Gastrocnemius medialis (tissue), 4 donors: ENCODE data around the gene NBEA. TPM values are rescaled to one million over a fixed set of nuclear protein-coding genes. Genes with fewer than 3 reads are reported as not detected.

Experiments used
- ATAC-seq, 2 donors: fragments of 150-250 bp; one replicate each; pipeline ENCODE4 v1.9.1; 2016
- DNase-seq, 2 donors: peaks; one replicate each; pipeline ENCODE4 v3.0.0-alpha.2; 2019
- H3K27ac ChIP-seq, 4 donors: fragments of 200-600 bp; sonication (generic); 1 replicate in 1 of 4; 2 replicates in 3 of 4; pipeline ENCODE4 v1.5.1; 2016 to 2018; ENCODE audit warnings: mild to moderate bottlenecking in 2 of 4, moderate library complexity in 1 of 4
- H3K27me3 ChIP-seq, 3 donors: fragments of 200-600 bp; sonication (generic) in 2 of 3; 1 replicate in 1 of 3; 2 replicates in 2 of 3; pipeline versions ENCODE4 v1.5.1 to v1.6.0; 2016 to 2019; ENCODE audit warnings: mild to moderate bottlenecking in 1 of 3, moderate library complexity in 1 of 3
- H3K36me3 ChIP-seq, 2 donors: fragments of 200-600 bp; sonication (generic) in 1 of 2; one replicate each; pipeline ENCODE4 v1.5.1; 2017 to 2018
- H3K4me1 ChIP-seq, 2 donors: fragments of 200-600 bp; sonication (generic) in 1 of 2; one replicate each; pipeline ENCODE4 v1.5.1; 2016 to 2017; ENCODE audit warnings: mild to moderate bottlenecking in 2 of 2
- H3K4me3 ChIP-seq, 4 donors: fragments of 200-600 bp; sonication (generic) in 3 of 4; 1 replicate in 1 of 4; 2 replicates in 3 of 4; pipeline ENCODE4 v1.5.1; 2016 to 2019; ENCODE audit warnings: mild to moderate bottlenecking in 2 of 4
- H3K9me3 ChIP-seq, 3 donors: fragments of 200-600 bp; sonication (generic) in 2 of 3; 1 replicate in 1 of 3; 2 replicates in 2 of 3; pipeline ENCODE4 v1.5.1; 2016 to 2019
- POLR2A ChIP-seq, 2 donors: fragments of 450-650 bp; IDR thresholded peaks; one replicate each; pipeline ENCODE4 v1.6.1; 2017; ENCODE audit warnings: antibody characterized with exemption in 2 of 2, mild to moderate bottlenecking in 2 of 2, moderate library complexity in 2 of 2
- in situ Hi-C, 4 donors: fragments of 200-750 bp; cut with MboI; loops; one replicate each; pipeline versions ENCODE4 v1.15.0 to v1.8.0; 2017; ENCODE audit warnings: low sequenced_read_pairs in 4 of 4
- intact Hi-C: fragments of 100-400 bp; cut with DNase I; formaldehyde crosslinking; loops from one replicate; pipeline ENCODE4 v1.15.1; 2023; ENCODE audit warnings: low total_unique reads
- total RNA-seq, 4 donors: library from RNA; depleted of rRNA; stranded (reverse); fragments of >200 nt; gene quantifications; one replicate each; pipeline versions ENCODE4 v1.1.0 to v1.2.3, GENCODE V29; 2016
- TF ChIP-seq, protein P1 (sequence below), 5 experiments: fragments of 450-650 bp in 3 of 5; fragments of 200-600 bp in 2 of 5; sonication (generic) in 2 of 5; IDR thresholded peaks in 4 of 5; conservative IDR thresholded peaks in 1 of 5; 1 replicate in 4 of 5; 2 replicates in 1 of 5; pipeline ENCODE4 v1.5.1; 2016 to 2019; ENCODE audit warnings: antibody characterized with exemption in 5 of 5, mild to moderate bottlenecking in 3 of 5, moderate library complexity in 3 of 5

Gene NBEA
- total RNA-seq, 4 donors from 2014 or later: 4.1 to 5.1 (median 4.7) TPM

DNA sequence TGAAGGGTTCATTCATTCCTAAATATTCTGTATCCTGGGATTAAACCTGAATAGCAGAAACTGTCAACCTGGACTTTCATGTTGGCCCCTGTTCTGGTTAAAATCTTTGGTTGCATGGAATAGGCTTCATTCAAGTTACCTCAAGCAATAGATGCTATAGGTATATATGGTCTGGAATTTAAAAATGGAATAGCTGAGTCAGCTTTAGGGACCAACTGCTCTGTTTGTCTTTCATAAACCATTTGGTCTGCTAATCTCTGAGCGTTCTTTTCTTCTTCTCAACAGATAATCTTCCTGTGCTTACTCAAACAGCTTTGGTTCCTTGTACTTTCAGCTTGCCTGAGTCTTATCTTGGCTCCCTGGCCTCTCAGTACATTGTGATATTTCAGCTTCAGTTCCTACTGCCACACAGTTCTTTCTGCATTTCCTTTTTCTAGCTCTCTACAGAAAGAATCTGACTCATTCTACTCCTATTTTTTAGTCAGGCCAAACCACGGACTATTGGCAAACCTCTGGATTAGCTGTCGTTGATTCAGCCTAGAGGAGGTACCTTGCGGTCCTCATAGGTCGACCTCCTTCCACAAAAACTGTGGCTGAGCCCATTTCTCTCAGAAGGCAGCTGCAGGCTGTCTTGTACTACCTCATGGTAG is 570.3 kb downstream of the NBEA start:
- Histone ChIP-seq H3K4me1 (no peaks in the 10 kb centered on the region), H3K9me3 (no peaks in the 10 kb centered on the region), H3K27ac (no peak overlapping the region), H3K36me3 (no peaks in the 10 kb centered on the region), H3K27me3 (no peaks in the 10 kb centered on the region), H3K4me3 (no peak overlapping the region)
- intact Hi-C loops: loop anchor here (10.0 kb wide), 1 partner anchor 118 kb away; no protein-coding TSS in a partner anchor
- DNase-seq (peak in 1 of 2 donors; percentile 45), ATAC-seq (peak; percentile 68 to 70)
- in situ Hi-C loops: no loop called here
- TF ChIP-seq POLR2A (IDR thresholded peaks at IDR 0.05): peak in 1 of 2 donors; percentile 8
- TF ChIP-seq, protein P1, sequence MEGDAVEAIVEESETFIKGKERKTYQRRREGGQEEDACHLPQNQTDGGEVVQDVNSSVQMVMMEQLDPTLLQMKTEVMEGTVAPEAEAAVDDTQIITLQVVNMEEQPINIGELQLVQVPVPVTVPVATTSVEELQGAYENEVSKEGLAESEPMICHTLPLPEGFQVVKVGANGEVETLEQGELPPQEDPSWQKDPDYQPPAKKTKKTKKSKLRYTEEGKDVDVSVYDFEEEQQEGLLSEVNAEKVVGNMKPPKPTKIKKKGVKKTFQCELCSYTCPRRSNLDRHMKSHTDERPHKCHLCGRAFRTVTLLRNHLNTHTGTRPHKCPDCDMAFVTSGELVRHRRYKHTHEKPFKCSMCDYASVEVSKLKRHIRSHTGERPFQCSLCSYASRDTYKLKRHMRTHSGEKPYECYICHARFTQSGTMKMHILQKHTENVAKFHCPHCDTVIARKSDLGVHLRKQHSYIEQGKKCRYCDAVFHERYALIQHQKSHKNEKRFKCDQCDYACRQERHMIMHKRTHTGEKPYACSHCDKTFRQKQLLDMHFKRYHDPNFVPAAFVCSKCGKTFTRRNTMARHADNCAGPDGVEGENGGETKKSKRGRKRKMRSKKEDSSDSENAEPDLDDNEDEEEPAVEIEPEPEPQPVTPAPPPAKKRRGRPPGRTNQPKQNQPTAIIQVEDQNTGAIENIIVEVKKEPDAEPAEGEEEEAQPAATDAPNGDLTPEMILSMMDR (IDR thresholded peaks at IDR 0.05 in 4 of 5, conservative IDR thresholded peaks at IDR 0.05 in 1 of 5): no peak

DNA sequence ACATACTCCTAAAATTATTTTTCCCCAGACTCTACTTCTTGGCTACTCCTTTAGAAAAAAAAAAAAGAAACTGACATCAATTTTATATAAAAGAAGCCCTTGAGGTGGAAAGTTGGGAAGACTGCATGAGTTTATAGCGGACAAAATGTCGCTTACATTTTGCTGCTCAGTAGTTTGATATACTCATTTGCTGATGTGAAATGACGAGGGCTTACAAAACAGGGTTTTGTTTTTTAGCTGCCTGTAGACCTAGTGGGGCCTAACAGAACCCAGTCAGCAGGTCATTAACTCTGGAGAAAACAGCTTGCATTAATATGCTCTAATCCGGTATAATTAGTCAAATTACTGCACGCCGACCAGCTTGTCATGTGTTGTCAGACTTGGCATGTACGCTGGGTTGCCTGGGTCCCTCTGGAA is 572.0 kb downstream of the NBEA start:
- Histone ChIP-seq H3K4me3 (no peak overlapping the region), H3K27me3 (no peaks in the 10 kb centered on the region), H3K36me3 (no peaks in the 10 kb centered on the region), H3K9me3 (no peaks in the 10 kb centered on the region), H3K27ac (no peak overlapping the region), H3K4me1 (no peaks in the 10 kb centered on the region)
- intact Hi-C loops: loop anchor here (10.0 kb wide), 1 partner anchor 119 kb away; no protein-coding TSS in a partner anchor
- in situ Hi-C loops: no loop called here
- TF ChIP-seq, protein P1 (IDR thresholded peaks at IDR 0.05 in 4 of 5, conservative IDR thresholded peaks at IDR 0.05 in 1 of 5): no peak
- no peak for TF ChIP-seq POLR2A (IDR thresholded peaks at IDR 0.05)
- no peak for DNase-seq
- no peak for ATAC-seq

DNA sequence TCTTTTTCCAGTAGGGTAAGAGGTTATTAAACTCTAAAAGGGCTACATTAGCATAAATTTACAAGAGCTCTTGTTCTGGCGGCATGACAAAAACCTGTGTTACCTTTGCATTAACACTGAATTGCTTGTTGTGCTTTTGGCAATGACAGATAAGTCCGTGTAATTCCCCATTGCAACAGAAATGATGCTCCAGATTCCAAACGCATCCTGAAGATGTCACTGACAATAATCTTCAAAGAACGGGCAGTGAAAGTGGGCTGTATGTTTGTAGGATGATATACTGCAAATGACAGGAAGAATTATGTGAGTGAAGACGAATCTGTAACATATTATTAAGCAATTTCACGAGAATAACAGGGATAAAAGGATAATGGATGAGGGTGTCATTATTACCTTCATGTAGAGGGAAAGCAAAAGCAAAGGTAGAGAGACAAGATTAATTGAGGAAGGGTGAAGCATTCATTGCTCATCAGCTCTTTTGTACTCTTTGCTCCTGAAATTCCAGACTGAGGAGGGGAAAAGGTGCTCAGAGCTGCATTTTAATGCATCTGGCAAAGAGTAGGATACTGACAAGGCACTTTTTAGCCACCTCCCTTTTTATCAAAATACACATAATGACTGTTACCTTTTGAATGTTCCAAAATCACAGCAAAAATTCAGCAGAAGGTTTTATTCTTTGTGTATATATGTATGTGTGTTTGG is 572.9 kb downstream of the NBEA start:
- Histone ChIP-seq H3K4me1 (no peaks in the 10 kb centered on the region), H3K4me3 (no peak overlapping the region), H3K27me3 (no peaks in the 10 kb centered on the region), H3K36me3 (no peaks in the 10 kb centered on the region), H3K9me3 (no peaks in the 10 kb centered on the region), H3K27ac (no peak overlapping the region)
- TF ChIP-seq POLR2A (IDR thresholded peaks at IDR 0.05): no peak
- TF ChIP-seq, protein P1 (IDR thresholded peaks at IDR 0.05 in 4 of 5, conservative IDR thresholded peaks at IDR 0.05 in 1 of 5): no peak
- ATAC-seq (no peak), DNase-seq (no peak)
- intact Hi-C loops (loop anchor here (10.0 kb wide), 1 partner anchor 120 kb away; no protein-coding TSS in a partner anchor), in situ Hi-C loops (no loop called here)

DNA sequence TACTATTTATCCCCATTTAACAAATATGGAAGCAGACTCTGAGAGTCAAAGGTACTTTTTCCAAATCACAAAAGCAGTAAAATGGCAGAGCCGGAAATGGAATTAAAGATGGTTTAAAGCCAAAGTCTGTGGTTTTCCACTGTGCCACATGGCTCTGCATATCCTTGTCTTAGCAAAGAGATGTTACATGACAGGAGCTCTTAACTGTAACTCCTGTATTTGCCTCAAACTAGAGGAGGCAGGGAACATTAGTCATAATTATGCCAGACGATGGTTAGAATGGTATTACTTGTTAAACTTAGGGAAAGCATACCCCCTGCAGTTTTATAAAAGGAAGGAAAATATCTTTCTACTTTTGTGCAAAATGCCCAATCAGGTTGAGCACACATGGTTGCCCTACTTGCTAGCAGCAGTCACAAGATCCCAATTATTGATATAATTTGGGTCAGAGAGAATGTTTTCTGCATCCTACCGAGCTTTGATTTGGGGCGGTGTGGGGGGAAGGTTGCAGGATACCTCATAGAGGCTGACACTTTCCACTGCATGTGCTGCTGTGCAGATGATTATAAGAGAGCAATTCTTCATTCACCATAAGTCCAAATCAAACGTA is 576.4 kb downstream of the NBEA start:
- no peak for ATAC-seq
- H3K4me1 ChIP-seq: no peaks in the 10 kb centered on the region
- intact Hi-C loops (loop anchor here (10.0 kb wide), 1 partner anchor 124 kb away; no protein-coding TSS in a partner anchor), in situ Hi-C loops (no loop called here)
- TF ChIP-seq POLR2A (IDR thresholded peaks at IDR 0.05): no peak
- H3K9me3 ChIP-seq: no peaks in the 10 kb centered on the region
- no peak for DNase-seq
- no peak overlapping the region for H3K4me3 ChIP-seq
- H3K36me3 ChIP-seq: no peaks in the 10 kb centered on the region
- H3K27me3 ChIP-seq: no peaks in the 10 kb centered on the region
- H3K27ac ChIP-seq: no peak overlapping the region

DNA sequence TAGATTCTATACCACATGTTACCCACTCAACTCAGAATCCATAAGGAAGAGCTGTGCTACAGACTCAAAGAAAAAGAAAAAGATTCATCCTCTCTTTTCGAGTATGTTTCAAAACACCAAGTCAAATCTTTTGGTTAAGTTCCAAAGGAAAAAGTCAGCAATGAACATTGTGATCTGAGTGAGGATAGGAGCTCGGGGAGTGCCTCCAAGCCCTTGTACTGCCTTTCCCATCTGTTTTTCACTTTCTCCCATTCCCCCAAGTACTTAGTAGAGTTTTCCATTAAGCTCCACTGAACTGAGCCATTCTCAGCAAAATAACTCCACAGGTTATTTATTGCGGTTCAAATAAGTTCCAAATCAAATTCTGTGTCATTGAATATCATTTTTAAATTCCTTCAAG is 582.1 kb downstream of the NBEA start:
- Histone ChIP-seq H3K27me3 (no peaks in the 10 kb centered on the region), H3K36me3 (no peaks in the 10 kb centered on the region), H3K4me1 (no peaks in the 10 kb centered on the region), H3K4me3 (no peak overlapping the region), H3K27ac (no peak overlapping the region), H3K9me3 (no peaks in the 10 kb centered on the region)
- ATAC-seq (no peak), DNase-seq (no peak)
- intact Hi-C loops: no loop called here
- in situ Hi-C loops: no loop called here
- TF ChIP-seq POLR2A (IDR thresholded peaks at IDR 0.05): no peak
- TF ChIP-seq, protein P1 (IDR thresholded peaks at IDR 0.05 in 4 of 5, conservative IDR thresholded peaks at IDR 0.05 in 1 of 5): no peak
